ENCODE results near the gene MRPS5.

MRPS5 gene

GRCh38 chr2:95058989-95059641, 62.5 kb downstream of the MRPS5 start:
- no peak for DNase-seq

- no peak for DNase-seq
Observed at GRCh38 chr2:95058466-95058988, 63.1 kb downstream of the MRPS5 start.

- DNase-seq, result no peak
Observed at GRCh38 chr2:95057535-95058370, 63.9 kb downstream of the MRPS5 start.

- no peak for DNase-seq
Observed at GRCh38 chr2:95056461-95057459, 64.8 kb downstream of the MRPS5 start.

- DNase-seq, result no peak
Observed at GRCh38 chr2:95056044-95056443, 65.6 kb downstream of the MRPS5 start.

GRCh38 chr2:95055262-95055661, 66.3 kb downstream of the MRPS5 start:
- DNase-seq, result no peak

- no peak for DNase-seq
Observed at GRCh38 chr2:95054016-95054415, 67.6 kb downstream of the MRPS5 start.

- DNase-seq, result no peak
Observed at GRCh38 chr2:95053543-95053942, 68.1 kb downstream of the MRPS5 start.

- DNase-seq, result no peak
Observed at GRCh38 chr2:95052804-95053479, 68.7 kb downstream of the MRPS5 start.

GRCh38 chr2:95052307-95052706, 69.3 kb downstream of the MRPS5 start:
- no peak for DNase-seq

GRCh38 chr2:95051626-95052025, 70.0 kb downstream of the MRPS5 start:
- DNase-seq, result no peak

GRCh38 chr2:95050385-95051300, 71.0 kb downstream of the MRPS5 start:
- DNase-seq, result no peak

GRCh38 chr2:95049961-95050360, 71.6 kb downstream of the MRPS5 start:
- DNase-seq, result no peak

- no peak for DNase-seq
Observed at GRCh38 chr2:95049683-95049955, 72.0 kb downstream of the MRPS5 start.

GRCh38 chr2:95048825-95049682, 72.6 kb downstream of the MRPS5 start:
- DNase-seq, result no peak

GRCh38 chr2:95047629-95048510, 73.7 kb downstream of the MRPS5 start:
- DNase-seq, result peak; percentile 24

GRCh38 chr2:95046371-95047112, 75.1 kb downstream of the MRPS5 start:
- DNase-seq, result no peak

GRCh38 chr2:95044601-95045000, 77.0 kb downstream of the MRPS5 start:
- no peak for DNase-seq

All from NCI-H1417 treated with DMSO at 0.1 percent for 48 hours (cell line).